Measurements from ENCODE around the gene LIN7B. TPM values are rescaled to one million over a fixed set of nuclear protein-coding genes. Genes with fewer than 3 reads are reported as not detected.
"Not testable (repeated sequence)": the region's sequence is repeated elsewhere in the genome, so short reads cannot be mapped to it uniquely, and the experiment has no call there.

LIN7B gene
- total RNA-seq, 1 donor from 2014 or later: 9.8 TPM

- H3K36me3 Mint-ChIP-seq: no peaks in the 10 kb centered on the region
- no peaks in the 10 kb centered on the region for H3K9me3 Mint-ChIP-seq
- no peak overlapping the region for H3K27ac Mint-ChIP-seq
- H3K27me3 Mint-ChIP-seq (ENCODE audit: low read depth): peaks cover 19% of the 10 kb centered on the region
- H3K4me3 Mint-ChIP-seq: no peak overlapping the region
- no peak for DNase-seq (ENCODE audit: low spot score in 2 of 2, unreplicated experiment in 2 of 2)
- TF ChIP-seq CTCF (IDR thresholded peaks at IDR 0.05; ENCODE audit: unreplicated experiment): no peak
- H3K4me1 Mint-ChIP-seq: peaks cover 9% of the 10 kb centered on the region
Observed at GRCh38 chr19:49126575-49126974, 12.4 kb downstream of the LIN7B start.

DNA sequence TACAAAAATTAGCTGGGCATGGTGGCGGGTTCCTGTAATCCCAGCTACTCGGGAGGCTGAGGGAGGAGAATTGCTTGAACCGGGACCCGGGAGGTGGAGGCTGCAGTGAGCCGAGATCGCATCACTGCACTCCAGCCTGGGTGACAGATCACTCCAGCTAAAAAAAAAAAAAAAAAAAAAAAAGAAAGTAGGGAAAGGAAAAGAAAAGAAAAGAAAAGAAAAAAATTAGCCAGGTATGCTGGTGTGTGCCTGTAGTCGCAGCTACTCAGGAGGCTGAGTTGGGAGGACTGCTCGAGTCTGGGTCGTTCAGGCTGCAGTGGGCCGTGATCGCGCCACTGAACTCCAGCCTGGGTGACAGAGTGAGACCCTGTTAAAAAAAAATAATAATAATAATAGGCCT is 13.1 kb downstream of the LIN7B start:
- not testable (repeated sequence) for H3K9me3 Mint-ChIP-seq; H3K27ac Mint-ChIP-seq; DNase-seq (ENCODE audit: low spot score in 2 of 2, unreplicated experiment in 2 of 2); H3K4me3 Mint-ChIP-seq; H3K4me1 Mint-ChIP-seq; H3K36me3 Mint-ChIP-seq
- peaks cover 17% of the 10 kb centered on the region for H3K27me3 Mint-ChIP-seq (ENCODE audit: low read depth)

DNA sequence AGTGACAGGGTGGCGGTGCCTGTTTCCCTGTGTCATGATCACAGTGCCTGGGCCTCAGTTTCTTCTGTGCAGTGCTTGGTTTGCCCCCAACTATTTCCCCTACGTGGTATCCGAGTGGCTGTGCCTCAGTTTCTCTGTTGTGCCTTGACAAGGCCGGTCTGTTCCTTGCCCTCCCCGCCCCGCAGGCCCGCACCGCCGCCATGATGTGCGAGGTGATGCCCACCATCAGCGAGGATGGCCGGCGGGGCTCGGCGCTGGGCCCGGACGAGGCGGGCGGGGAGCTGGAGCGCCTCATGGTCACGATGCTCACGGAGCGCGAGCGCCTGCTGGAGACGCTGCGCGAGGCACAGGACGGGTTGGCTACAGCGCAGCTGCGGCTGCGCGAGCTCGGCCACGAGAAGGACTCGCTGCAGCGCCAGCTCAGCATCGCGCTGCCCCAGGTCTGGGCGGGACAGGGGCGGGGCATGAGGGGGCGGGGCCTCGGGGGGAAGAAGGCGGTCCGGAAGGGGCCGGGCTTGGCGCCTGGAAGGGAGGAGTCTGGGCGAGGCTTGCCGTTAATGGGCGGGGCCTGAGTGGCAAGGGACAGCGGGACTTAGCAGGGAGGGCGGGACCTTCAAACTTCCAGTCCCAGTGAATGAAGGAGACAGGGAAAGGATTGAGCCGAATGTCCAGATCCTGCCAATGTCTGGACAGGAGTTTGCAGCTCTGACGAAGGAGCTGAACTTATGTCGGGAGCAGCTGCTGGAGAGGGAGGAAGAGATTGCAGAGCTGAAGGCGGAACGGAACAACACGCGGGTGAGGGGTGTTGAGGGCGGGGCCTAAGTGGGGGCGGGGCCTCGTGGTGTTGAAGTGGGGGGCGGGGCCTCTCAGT is 13.7 kb downstream of the LIN7B start:
- peaks cover 13% of the 10 kb centered on the region for H3K4me1 Mint-ChIP-seq
- peak overlapping the region; percentile 78 for H3K4me3 Mint-ChIP-seq
- no peak for TF ChIP-seq CTCF (IDR thresholded peaks at IDR 0.05; ENCODE audit: unreplicated experiment)
- H3K27ac Mint-ChIP-seq: peak overlapping the region; percentile 90
- H3K36me3 Mint-ChIP-seq: no peaks in the 10 kb centered on the region
- no peaks in the 10 kb centered on the region for H3K9me3 Mint-ChIP-seq
- peaks cover 14% of the 10 kb centered on the region for H3K27me3 Mint-ChIP-seq (ENCODE audit: low read depth)
- peak; percentile 92 to 96 for DNase-seq (ENCODE audit: low spot score in 2 of 2, unreplicated experiment in 2 of 2)

GRCh38 chr19:49128545-49129237 is 14.5 kb downstream of the LIN7B start:
- no peaks in the 10 kb centered on the region for H3K36me3 Mint-ChIP-seq
- H3K27ac Mint-ChIP-seq: peak overlapping the region; percentile 31
- TF ChIP-seq CTCF (IDR thresholded peaks at IDR 0.05; ENCODE audit: unreplicated experiment): no peak
- no peaks in the 10 kb centered on the region for H3K9me3 Mint-ChIP-seq
- peak overlapping the region; percentile 78 for H3K4me3 Mint-ChIP-seq
- DNase-seq (ENCODE audit: low spot score in 2 of 2, unreplicated experiment in 2 of 2): no peak
- H3K27me3 Mint-ChIP-seq (ENCODE audit: low read depth): peaks cover 9% of the 10 kb centered on the region
- H3K4me1 Mint-ChIP-seq: peaks cover 17% of the 10 kb centered on the region

DNA sequence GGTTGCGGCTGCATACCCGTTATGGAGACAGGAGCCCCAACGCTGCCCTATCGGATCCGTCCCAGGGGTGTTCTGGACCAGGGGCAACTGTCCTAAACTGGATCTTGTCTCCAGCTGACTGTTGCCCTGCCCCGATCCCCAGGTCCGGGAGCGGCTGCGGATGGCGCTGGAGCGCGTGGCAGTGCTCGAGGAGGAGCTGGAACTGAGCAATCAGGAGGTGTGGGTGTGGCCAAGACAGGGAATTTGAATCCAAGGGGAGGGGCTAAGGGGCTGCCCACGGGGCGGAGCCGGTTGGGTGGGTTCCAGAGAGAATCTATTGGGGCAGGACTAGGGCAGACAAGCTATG is 15.0 kb downstream of the LIN7B start:
- DNase-seq (ENCODE audit: low spot score in 2 of 2, unreplicated experiment in 2 of 2): no peak
- H3K36me3 Mint-ChIP-seq: no peaks in the 10 kb centered on the region
- H3K4me1 Mint-ChIP-seq: peaks cover 19% of the 10 kb centered on the region
- H3K27me3 Mint-ChIP-seq (ENCODE audit: low read depth): peaks cover 8% of the 10 kb centered on the region
- no peak for TF ChIP-seq CTCF (IDR thresholded peaks at IDR 0.05; ENCODE audit: unreplicated experiment)
- H3K9me3 Mint-ChIP-seq: no peaks in the 10 kb centered on the region
- no peak overlapping the region for H3K4me3 Mint-ChIP-seq
- H3K27ac Mint-ChIP-seq: no peak overlapping the region

DNA sequence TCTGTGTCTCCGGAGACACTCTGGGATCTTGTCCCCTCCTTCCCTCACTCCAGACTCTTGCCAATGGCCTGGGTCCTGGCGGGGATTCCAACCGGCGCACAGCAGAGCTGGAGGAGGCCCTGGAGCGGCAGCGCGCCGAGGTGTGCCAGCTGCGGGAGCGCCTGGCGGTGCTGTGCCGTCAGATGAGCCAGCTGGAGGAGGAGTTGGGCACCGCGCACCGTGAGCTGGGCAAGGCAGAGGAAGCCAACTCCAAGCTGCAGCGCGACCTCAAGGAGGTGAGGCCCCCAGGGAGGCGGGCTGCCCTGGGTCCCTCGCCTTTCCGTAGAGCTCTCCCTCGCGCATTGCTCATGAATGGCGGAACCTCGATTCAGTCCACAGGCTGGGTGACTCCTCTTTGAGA is 16.2 kb downstream of the LIN7B start:
- no peak for DNase-seq (ENCODE audit: low spot score in 2 of 2, unreplicated experiment in 2 of 2)
- H3K4me1 Mint-ChIP-seq: peaks cover 19% of the 10 kb centered on the region
- H3K4me3 Mint-ChIP-seq: no peak overlapping the region
- H3K27me3 Mint-ChIP-seq (ENCODE audit: low read depth): peaks cover 4% of the 10 kb centered on the region
- H3K36me3 Mint-ChIP-seq: peaks cover 1% of the 10 kb centered on the region
- TF ChIP-seq CTCF (IDR thresholded peaks at IDR 0.05; ENCODE audit: unreplicated experiment): no peak
- no peak overlapping the region for H3K27ac Mint-ChIP-seq
- no peaks in the 10 kb centered on the region for H3K9me3 Mint-ChIP-seq

All from mesothelial cell of epicardium (in vitro differentiated cells).